AG04450 (cell line): ENCODE measurements around the gene WASF3. TPM values are rescaled to one million over a fixed set of nuclear protein-coding genes. Genes with fewer than 3 reads are reported as not detected.

Experiments
- CTCF ChIA-PET: fragments of 300-600, 350-600 bp; formaldehyde crosslinking; extraction: SDS; loops from one replicate; lab custom pipeline; 2022; ENCODE audit warnings: antibody characterized with exemption, inconsistent platforms; lab: Charles Lee
- POLR2A ChIA-PET: fragments of 350-600 bp; formaldehyde crosslinking; extraction: SDS; loops from one replicate; lab custom pipeline; 2021; ENCODE audit warnings: antibody characterized with exemption, inconsistent platforms; lab: Yijun Ruan, JAX
- DNase-seq: peaks from one replicate; pipeline ENCODE4 v3.0.0-alpha.2; 2011; ENCODE audit warnings: low read depth, low spot score
- H3K27ac ChIP-seq: one replicate; pipeline ENCODE4 v1.5.1; 2012; ENCODE audit warnings: low read depth, low read length, control low read depth
- H3K27me3 ChIP-seq: one replicate; pipeline ENCODE4 v1.6.0; 2012; ENCODE audit warnings: low read length; ENCODE audit not compliant: control insufficient read depth, insufficient read depth
- H3K4me3 ChIP-seq: 2 replicates; pipeline ENCODE4 v1.5.1; 2011; ENCODE audit warnings: mild to moderate bottlenecking, low read depth, low read length, control low read depth
- H3K9me3 ChIP-seq: 2 replicates; pipeline ENCODE4 v1.5.1; 2012; ENCODE audit warnings: low read length; ENCODE audit not compliant: control insufficient read depth, insufficient read depth
- polyA plus RNA-seq: library from polyadenylated mRNA; depleted of rRNA; stranded (reverse); fragments of >200 nt; gene quantifications from 2 replicates; pipeline ENCODE4 v1.2.3, GENCODE V29; 2011
- TF ChIP-seq, protein P1 (sequence below): IDR thresholded peaks from 2 replicates; pipeline ENCODE4 v1.5.1; 2011; ENCODE audit warnings: low read depth, low read length, control low read depth, inconsistent platforms

Gene WASF3
- polyA plus RNA-seq, 1 experiment: 11.3 TPM

GRCh38 chr13:26679411-26680122 lies 122.1 kb downstream of the WASF3 start:
- Histone ChIP-seq H3K27ac (peak overlapping the region; percentile 58), H3K27me3 (no peaks in the 10 kb centered on the region), H3K4me3 (no peak overlapping the region), H3K9me3 (no peaks in the 10 kb centered on the region; the same call in 1 of the 2 replicates)
- POLR2A ChIA-PET: no interaction called here
- TF ChIP-seq, protein P1, sequence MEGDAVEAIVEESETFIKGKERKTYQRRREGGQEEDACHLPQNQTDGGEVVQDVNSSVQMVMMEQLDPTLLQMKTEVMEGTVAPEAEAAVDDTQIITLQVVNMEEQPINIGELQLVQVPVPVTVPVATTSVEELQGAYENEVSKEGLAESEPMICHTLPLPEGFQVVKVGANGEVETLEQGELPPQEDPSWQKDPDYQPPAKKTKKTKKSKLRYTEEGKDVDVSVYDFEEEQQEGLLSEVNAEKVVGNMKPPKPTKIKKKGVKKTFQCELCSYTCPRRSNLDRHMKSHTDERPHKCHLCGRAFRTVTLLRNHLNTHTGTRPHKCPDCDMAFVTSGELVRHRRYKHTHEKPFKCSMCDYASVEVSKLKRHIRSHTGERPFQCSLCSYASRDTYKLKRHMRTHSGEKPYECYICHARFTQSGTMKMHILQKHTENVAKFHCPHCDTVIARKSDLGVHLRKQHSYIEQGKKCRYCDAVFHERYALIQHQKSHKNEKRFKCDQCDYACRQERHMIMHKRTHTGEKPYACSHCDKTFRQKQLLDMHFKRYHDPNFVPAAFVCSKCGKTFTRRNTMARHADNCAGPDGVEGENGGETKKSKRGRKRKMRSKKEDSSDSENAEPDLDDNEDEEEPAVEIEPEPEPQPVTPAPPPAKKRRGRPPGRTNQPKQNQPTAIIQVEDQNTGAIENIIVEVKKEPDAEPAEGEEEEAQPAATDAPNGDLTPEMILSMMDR: no peak
- DNase-seq: peak; percentile 24
- CTCF ChIA-PET: interaction anchor here (1.0 to 2.7 kb wide), 3 partner anchors 19 to 495 kb away, joined by 3 to 14 read pairs (median 3); no protein-coding TSS in a partner anchor

DNA sequence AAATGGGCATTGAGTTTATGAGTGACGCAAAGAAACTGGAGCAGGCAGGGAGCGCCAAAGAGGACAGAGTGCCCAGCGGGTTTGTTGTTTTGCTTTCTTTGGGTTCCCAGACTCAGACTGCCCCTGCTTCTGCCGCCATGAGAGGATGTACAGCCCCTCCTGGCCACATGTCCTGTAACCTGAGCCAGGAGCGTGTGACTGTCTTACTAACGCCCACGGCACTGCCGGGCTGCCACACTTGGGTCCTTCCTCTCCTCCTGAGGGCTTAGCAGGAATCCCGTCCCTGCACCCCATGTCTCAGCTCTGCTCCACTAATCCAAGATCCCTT lies 122.6 kb downstream of the WASF3 start:
- Histone ChIP-seq H3K4me3 (no peak overlapping the region), H3K9me3 (no peaks in the 10 kb centered on the region; the same call in 1 of the 2 replicates), H3K27me3 (no peaks in the 10 kb centered on the region), H3K27ac (peak overlapping the region; percentile 58)
- TF ChIP-seq, protein P1: no peak
- DNase-seq: no peak
- POLR2A ChIA-PET: no interaction called here
- CTCF ChIA-PET: interaction anchor here (1.0 to 1.2 kb wide), 2 partner anchors 197 to 495 kb away, joined by 3 read pairs; no protein-coding TSS in a partner anchor

DNA sequence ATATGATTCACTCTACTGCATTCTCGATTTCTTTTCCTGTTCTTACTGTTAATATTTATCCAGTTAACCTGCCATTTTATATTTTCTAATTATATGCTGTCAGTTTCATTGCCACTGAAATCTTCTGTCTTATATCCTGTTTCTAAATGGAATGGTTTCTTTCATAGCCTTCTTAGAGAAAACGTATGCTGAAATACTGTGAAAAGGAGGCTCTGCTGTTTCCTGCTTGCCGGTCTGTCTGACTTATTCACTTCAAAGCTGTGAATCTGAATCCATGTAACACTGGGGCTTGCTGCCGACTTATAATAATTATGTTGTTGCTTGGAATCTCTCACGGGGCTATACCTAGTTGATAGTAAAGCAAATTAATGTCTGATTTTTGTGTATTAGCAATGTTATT lies 123.1 kb downstream of the WASF3 start:
- Histone ChIP-seq H3K9me3 (no peaks in the 10 kb centered on the region; the same call in 1 of the 2 replicates), H3K27ac (no peak overlapping the region), H3K4me3 (no peak overlapping the region), H3K27me3 (no peaks in the 10 kb centered on the region)
- POLR2A ChIA-PET: no interaction called here
- TF ChIP-seq, protein P1: no peak
- DNase-seq: no peak
- CTCF ChIA-PET: no interaction called here

- ChIA-PET POLR2A (no interaction called here), CTCF (no interaction called here)
- TF ChIP-seq, protein P1: no peak
- Histone ChIP-seq H3K27me3 (no peaks in the 10 kb centered on the region), H3K9me3 (no peaks in the 10 kb centered on the region; the same call in 1 of the 2 replicates), H3K4me3 (no peak overlapping the region), H3K27ac (no peak overlapping the region)
- no peak for DNase-seq
Observed at GRCh38 chr13:26681036-26681435, 123.6 kb downstream of the WASF3 start.

GRCh38 chr13:26682606-26683005 lies 125.1 kb downstream of the WASF3 start:
- Histone ChIP-seq H3K9me3 (no peaks in the 10 kb centered on the region; the same call in 1 of the 2 replicates), H3K27me3 (no peaks in the 10 kb centered on the region), H3K27ac (no peak overlapping the region), H3K4me3 (no peak overlapping the region)
- DNase-seq: no peak
- POLR2A ChIA-PET: no interaction called here
- TF ChIP-seq, protein P1: no peak
- CTCF ChIA-PET: interaction anchor here (1.1 to 5.3 kb wide), 3 partner anchors 16 to 200 kb away, joined by 4 to 56 read pairs (median 7); no protein-coding TSS in a partner anchor
